Activated CD4-positive, alpha-beta T cell treated with anti-CD3 and anti-CD28 coated beads, Interleukin-2, amount 50 U/mL, for 48 hours (primary cell): ENCODE results near the gene MAPK8IP1.

Experiments used
- DNase-seq, 2 experiments: peaks; one replicate each; pipeline ENCODE4 v3.0.0-alpha.2; 2020

MAPK8IP1 gene

GRCh38 chr11:45947885-45948284 is 62.4 kb downstream of the MAPK8IP1 start:
- no peak for DNase-seq

- DNase-seq: no peak
Observed at GRCh38 chr11:45948356-45948755, 62.9 kb downstream of the MAPK8IP1 start.

- DNase-seq: no peak
Observed at GRCh38 chr11:45949992-45950407, 64.5 kb downstream of the MAPK8IP1 start.
